ENCODE measurements around the gene COL9A1.

GRCh38 chr6:70289299-70289698 is 13.6 kb downstream of the COL9A1 start:
- TF ChIP-seq TAF1 (IDR thresholded peaks at IDR 0.05; ENCODE audit: borderline replicate concordance, low read depth, low read length) = no peak
- TF ChIP-seq POLR2A (IDR thresholded peaks at IDR 0.05; ENCODE audit: low read depth, low read length) = no peak
